GM19023 (cell line): ENCODE measurements around the gene ATP2B3.

Experiments
- ATAC-seq: cut with Tn5 transposase; IDR thresholded peaks from one replicate; pipeline ENCODE4 v1.9.1; 2021; ENCODE audit warnings: mild to moderate bottlenecking, moderate library complexity; ENCODE audit not compliant: unreplicated experiment

The ATP2B3 gene

GRCh38 chrX:153507484-153508178 lies 9.8 kb upstream of the ATP2B3 start:
- peak; percentile 94 for ATAC-seq

- no peak for ATAC-seq
These were observed 7.8 kb upstream of the ATP2B3 start for GRCh38 chrX:153509592-153509991.

- no peak for ATAC-seq
These were observed 7.1 kb upstream of the ATP2B3 start for GRCh38 chrX:153510383-153510782.

GRCh38 chrX:153511784-153512500 lies 5.5 kb upstream of the ATP2B3 start:
- ATAC-seq, result no peak

- no peak for ATAC-seq
These were observed 4.9 kb upstream of the ATP2B3 start for GRCh38 chrX:153512501-153512893.

- ATAC-seq, result no peak
These were observed 4.2 kb upstream of the ATP2B3 start for GRCh38 chrX:153513265-153513664.

GRCh38 chrX:153514259-153514658 lies 3.2 kb upstream of the ATP2B3 start:
- ATAC-seq, result no peak

- ATAC-seq, result no peak
These were observed 2.0 kb upstream of the ATP2B3 start for GRCh38 chrX:153515435-153515834.

GRCh38 chrX:153516073-153516472 lies 1.4 kb upstream of the ATP2B3 start:
- ATAC-seq, result no peak

- ATAC-seq, result no peak
These were observed 748 bp downstream of the ATP2B3 start for GRCh38 chrX:153517946-153518834.

GRCh38 chrX:153519569-153520286 lies 2.3 kb downstream of the ATP2B3 start:
- no peak for ATAC-seq

GRCh38 chrX:153520287-153520917 lies 3.0 kb downstream of the ATP2B3 start:
- no peak for ATAC-seq

- no peak for ATAC-seq
These were observed 3.6 kb downstream of the ATP2B3 start for GRCh38 chrX:153521034-153521433.

GRCh38 chrX:153522259-153522658 lies 4.8 kb downstream of the ATP2B3 start:
- ATAC-seq, result no peak

- ATAC-seq, result no peak
These were observed 5.8 kb downstream of the ATP2B3 start for GRCh38 chrX:153523269-153523668.

- no peak for ATAC-seq
These were observed 6.8 kb downstream of the ATP2B3 start for GRCh38 chrX:153524234-153524633.

GRCh38 chrX:153525451-153525850 lies 8.0 kb downstream of the ATP2B3 start:
- ATAC-seq, result no peak

- ATAC-seq, result no peak
These were observed 8.6 kb downstream of the ATP2B3 start for GRCh38 chrX:153526042-153526441.

GRCh38 chrX:153526801-153527200 lies 9.4 kb downstream of the ATP2B3 start:
- ATAC-seq, result no peak

- no peak for ATAC-seq
These were observed 9.8 kb downstream of the ATP2B3 start for GRCh38 chrX:153527208-153527607.
